Tibial nerve (tissue), 4 donors: Measurements from ENCODE around the gene MCM3AP.

Experiments used
- EP300 ChIP-seq, 2 donors: sonication (generic); formaldehyde crosslinking; IDR thresholded peaks; one replicate each; pipeline ENCODE4 v1.6.1; 2017; ENCODE audit warnings: antibody characterized with exemption in 2 of 2, mild to moderate bottlenecking in 1 of 2
- POLR2A ChIP-seq, 2 donors: fragments of 450-650 bp; IDR thresholded peaks; one replicate each; pipeline ENCODE4 v1.6.1; 2017; ENCODE audit warnings: antibody characterized with exemption in 2 of 2, mild to moderate bottlenecking in 2 of 2, moderate library complexity in 2 of 2
- TF ChIP-seq, protein P1 (sequence below), 5 experiments: fragments of 200-600 bp in 3 of 5; fragments of 450-650 bp in 2 of 5; sonication (generic) in 3 of 5; IDR thresholded peaks; one replicate each; pipeline ENCODE4 v1.5.1; 2016 to 2019; ENCODE audit warnings: antibody characterized with exemption in 5 of 5, mild to moderate bottlenecking in 3 of 5, moderate library complexity in 2 of 5

- TF ChIP-seq, protein P1, sequence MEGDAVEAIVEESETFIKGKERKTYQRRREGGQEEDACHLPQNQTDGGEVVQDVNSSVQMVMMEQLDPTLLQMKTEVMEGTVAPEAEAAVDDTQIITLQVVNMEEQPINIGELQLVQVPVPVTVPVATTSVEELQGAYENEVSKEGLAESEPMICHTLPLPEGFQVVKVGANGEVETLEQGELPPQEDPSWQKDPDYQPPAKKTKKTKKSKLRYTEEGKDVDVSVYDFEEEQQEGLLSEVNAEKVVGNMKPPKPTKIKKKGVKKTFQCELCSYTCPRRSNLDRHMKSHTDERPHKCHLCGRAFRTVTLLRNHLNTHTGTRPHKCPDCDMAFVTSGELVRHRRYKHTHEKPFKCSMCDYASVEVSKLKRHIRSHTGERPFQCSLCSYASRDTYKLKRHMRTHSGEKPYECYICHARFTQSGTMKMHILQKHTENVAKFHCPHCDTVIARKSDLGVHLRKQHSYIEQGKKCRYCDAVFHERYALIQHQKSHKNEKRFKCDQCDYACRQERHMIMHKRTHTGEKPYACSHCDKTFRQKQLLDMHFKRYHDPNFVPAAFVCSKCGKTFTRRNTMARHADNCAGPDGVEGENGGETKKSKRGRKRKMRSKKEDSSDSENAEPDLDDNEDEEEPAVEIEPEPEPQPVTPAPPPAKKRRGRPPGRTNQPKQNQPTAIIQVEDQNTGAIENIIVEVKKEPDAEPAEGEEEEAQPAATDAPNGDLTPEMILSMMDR (IDR thresholded peaks at IDR 0.05) = no peak
- TF ChIP-seq EP300 (IDR thresholded peaks at IDR 0.05) = no peak
- TF ChIP-seq POLR2A (IDR thresholded peaks at IDR 0.05) = no peak
These were observed 16.3 kb upstream of the MCM3AP start for GRCh38 chr21:46301759-46302158.
